Inflammatory macrophage (primary cell): ENCODE measurements around the gene KRTAP12-2.

Experiments used
- DNase-seq, 2 donors: peaks; one replicate each; pipeline ENCODE4 v3.0.0-alpha.2; 2020 to 2022
- total RNA-seq, 18 experiments: gene quantifications; one replicate each; lab custom pipeline; 2026; ENCODE audit warnings: mixed read lengths in 6 of 18, inconsistent platforms in 2 of 18; lab: John Stamatoyannopoulos, UW

Gene KRTAP12-2, protein sequence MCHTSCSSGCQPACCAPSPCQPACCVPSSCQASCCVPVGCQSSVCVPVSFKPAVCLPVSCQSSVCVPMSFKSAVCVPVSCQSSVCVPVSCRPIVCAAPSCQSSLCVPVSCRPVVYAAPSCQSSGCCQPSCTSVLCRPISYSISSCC
- total RNA-seq = 0 to 0.08 (median 0) reads per million in 18 experiments

DNA sequence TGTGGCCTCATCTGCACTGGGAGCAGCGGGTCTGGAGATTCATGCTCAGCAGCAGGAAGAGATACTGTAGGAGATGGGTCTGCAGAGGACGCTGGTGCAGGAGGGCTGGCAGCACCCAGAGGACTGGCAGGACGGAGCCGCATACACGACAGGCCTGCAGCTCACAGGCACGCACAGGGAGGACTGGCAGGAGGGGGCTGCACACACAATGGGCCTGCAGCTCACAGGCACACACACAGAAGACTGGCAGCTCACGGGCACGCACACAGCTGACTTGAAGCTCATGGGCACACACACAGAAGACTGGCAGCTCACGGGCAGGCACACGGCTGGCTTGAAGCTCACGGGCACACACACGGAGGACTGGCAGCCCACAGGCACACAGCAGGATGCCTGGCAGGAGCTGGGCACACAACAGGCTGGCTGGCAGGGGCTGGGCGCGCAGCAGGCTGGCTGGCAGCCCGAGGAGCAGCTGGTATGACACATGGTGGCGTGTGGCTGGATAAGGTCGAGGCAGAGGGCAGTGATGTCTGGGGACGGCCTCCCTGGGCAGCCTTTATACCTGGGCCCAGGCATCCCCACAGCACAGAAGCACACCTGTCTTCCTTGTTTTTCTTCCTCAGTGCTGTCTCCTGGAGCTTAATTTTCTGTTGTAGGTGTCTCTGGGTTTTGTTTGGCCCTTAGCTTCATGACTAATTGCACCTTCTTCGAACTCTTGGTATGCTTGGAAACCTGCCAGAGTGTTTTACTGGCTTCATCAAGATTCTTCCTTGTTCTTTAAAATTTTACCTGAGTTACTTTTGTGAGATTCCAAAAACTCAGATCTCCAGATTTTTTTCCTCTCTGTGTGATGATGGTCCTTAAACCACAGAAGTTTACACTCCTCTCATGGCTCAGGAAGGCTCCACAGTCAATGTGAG lies at the start of gene KRTAP12-2:
KRTAP12-2 (minus strand) TSS at position 527 of the 920 bp plus-strand sequence; CDS start at position 486, 41 bp downstream.
- DNase-seq = no peak

DNA sequence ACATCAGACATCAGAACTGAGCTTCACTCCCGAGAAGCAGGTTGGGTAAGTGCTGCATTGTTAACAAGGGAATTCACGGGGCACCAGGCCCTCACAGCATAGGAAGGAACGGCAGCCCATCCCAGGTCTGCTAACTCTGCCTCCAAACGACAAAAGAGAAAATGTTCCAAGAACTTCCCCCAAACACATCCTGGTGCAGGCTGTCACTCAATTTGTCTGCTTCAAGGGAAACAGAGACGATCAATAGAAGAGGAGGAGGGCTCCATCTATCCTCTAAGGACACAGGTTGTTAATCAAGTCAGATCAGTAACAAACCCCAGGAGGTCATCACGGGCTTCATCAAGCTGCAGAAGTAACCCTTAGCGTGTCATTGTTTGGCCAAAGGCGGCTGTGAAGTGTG lies 48.2 kb upstream of the KRTAP12-2 start:
- no peak for DNase-seq

DNA sequence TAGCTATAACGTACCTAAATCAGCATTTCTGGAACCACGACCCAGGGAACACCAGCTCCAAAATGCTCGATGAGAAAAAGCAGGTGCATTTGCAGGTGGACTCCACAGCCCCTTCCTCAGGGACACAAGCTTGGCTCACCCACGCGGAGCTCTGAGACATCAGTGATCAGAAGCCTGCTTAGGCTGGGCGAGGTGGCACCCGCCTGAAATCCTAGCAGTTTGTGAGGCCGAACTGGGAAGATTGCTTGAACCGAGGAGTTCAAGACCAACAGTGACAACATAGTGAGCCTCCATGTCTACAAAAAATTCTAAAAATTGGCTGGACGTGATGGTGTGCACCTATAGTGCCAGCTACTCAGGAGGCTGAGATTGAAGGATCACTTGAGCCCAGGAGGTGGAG lies 47.1 kb upstream of the KRTAP12-2 start:
- no peak for DNase-seq

DNA sequence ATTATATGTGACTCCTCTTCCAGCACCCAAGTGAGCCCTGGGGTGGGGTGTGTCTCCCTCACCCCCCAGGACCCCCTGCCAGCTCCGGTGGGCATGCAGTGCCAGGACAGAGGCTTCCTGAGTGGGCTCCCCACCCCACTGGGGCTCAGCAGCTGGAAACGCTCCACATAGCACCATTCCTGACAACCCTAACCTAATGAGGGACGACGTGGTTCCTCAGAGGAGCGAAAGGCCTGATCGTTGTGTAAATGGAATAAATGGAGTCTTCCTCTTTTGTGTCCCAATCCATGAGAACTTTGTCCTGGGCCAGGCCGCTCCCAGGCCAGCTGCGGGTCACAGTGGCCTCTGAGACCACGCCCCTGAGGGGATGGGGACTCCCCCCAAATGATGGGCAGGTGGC lies 46.4 kb upstream of the KRTAP12-2 start:
- no peak for DNase-seq

DNA sequence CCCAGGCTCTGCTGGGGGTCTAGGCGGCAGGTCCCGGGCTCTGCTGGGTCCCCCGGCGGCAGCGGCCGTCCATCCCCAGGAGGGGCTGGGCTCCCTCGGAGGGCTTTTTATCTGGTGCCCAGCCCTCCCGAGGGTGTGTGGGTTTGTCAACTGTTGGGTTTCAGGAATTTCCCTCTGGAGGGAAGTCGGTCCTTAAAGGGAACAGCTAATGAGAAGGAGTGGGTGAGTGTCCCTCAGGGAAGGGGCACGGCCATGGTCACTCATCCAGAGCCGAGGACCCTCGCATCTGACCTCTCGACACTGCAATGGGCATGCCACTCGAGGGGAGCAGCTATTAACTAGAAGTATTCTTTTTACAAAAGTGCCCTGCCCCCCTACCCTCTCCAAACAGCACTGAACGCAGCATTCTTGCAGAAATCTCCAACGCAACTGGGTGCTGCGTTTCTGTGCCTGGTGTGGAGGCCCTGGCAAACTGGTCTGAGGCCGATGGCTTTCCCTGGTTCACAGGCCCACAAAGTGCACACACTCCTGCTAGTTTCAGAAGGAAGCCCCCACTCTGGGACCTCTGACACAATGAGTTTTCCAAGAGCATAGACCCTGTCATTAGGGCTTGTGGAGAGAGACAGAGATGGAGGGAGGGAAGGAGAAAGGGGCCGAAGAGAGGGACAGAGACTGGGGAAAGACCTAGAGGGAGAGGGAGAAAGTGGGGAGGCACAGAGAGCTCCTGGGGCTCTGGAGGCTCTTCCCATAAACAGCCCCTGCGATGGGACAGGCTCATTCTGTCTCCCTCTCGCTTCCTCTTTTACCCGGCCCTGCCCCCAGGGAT lies 45.7 kb upstream of the KRTAP12-2 start:
- DNase-seq = no peak

DNA sequence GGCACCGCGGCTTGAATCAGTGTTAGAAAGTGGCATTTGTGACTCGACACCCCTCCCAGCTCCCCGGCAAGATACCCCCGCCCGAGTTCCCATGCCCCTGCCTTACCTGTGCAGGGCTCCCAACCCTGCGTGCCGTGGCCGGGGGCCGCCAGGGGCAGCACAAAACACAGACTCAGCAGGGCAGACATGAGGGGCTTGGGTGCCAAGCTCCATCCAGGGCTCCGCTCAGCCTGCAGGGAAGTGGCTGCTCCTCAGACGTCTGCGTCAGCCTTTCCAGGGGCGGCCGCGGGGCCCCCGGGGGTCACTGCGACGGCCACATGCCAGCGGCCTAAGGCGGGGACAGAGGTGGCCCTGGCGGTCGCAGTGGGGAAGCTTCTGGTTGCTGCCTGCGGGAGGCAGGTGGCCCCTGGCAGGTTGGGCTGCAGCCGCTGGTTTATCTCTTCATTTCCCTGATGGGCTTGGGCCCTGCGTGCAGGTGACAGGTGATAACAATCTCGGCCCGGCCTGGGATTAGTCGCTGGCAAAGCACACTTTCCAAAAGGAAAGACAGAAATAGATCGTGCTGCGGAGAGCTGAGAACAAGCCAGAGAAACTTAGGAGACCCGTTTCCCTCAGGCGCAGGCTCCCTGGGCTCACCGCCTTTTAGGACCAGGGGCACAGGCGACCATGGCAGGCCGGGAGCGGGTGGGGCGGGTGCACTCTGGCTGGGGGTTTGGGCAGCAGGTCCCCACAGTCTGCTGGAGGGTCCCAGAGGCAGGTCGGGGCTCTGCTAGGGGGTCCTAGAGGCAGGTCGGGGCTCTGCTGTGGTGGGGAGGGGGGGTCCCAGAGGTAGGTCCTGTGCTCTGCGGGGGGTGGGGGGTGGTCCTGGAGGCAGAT lies 44.8 kb upstream of the KRTAP12-2 start, which contains the start of gene TSPEAR:
TSPEAR (minus strand) TSS at position 246 of the 876 bp plus-strand sequence; CDS start at position 188, 58 bp downstream.
- DNase-seq = no peak

DNA sequence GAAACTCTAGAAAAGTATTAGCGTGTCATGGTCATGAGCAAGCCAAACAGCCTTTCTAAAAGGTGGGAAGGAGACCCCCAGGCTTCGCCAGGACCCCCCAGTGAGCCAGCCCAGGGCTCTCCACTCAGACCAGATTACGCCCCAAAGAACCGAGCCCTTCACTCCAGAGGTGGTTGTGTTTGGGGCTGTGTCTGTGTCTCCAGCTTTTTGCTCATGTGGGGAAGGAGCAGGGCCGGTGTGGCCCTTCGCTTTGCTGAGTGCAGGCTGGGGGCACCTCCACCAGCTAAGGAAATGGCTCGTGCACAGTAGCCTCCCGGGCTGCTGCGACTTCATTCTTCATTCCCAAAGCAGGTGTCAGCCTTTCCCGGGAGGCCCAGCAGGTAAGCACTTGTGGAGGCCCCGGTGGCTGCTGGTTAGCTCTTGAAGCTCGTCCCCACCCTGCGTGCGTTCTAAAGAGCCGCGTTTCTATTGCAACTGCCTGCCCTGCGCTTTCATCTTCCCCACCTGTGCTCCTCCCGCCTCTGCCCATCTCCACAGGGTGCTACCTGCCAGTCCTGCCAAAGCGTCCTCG lies 44.1 kb upstream of the KRTAP12-2 start:
- no peak for DNase-seq

DNA sequence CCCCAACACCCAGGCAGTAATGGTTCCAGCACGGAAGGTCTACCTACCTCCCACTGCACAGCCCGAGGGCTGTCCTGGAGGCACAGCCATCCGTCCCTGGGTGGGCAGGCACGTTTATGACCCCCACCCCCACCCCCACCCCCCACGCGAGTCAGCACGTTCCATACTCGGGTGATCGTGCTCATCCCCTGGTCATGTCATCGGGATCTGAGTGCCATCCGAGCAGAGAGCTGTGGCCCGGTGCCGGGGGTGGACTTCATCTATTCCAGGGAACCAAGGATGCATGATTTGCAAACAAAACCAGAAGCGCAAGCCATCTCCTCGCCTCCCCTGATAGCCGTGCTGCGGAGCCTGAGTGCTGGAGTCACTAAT lies 43.6 kb upstream of the KRTAP12-2 start:
- DNase-seq = no peak

DNA sequence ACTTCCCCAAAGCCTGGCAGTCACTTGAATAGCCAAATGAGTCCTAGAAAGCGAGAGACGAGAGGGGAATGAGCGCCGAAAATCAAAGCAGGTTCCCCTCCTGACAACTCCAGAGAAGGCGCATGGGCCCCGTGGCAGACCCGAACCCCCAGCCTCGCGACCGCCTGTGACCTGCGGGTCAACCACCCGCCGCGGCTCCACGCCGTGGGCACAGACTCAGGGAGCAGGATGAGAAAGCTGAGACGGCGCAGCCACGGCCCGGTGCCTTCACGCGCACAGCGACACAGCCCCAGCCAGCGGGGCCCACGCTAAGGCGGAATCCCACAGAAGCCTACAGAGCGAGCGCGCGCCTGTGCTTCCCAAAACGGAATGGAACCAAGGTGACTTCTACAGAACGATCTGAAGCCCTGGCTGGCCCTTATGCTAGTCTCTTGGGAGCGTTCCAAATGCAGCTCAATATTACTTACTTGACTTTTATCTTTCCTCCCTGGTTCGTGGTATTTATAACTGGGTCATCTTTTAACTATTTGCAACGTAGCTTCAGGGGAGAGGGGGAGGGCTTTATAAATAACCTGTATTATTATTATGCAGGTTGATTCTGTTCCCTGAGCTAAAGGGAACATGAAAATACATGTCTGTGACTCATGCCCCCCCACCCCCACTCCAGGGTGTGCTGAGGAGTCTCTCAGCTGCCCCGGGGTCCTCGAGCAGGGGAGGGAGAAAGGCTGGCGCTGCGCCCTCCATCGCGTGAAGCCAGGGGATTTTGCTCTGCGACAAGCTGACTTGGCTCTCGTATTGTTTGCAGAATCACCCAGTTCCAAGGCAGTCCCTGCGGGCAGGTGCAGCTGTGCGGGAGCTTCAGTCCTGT lies 42.9 kb upstream of the KRTAP12-2 start:
- peak in 1 of 2 donors; percentile 32 for DNase-seq

DNA sequence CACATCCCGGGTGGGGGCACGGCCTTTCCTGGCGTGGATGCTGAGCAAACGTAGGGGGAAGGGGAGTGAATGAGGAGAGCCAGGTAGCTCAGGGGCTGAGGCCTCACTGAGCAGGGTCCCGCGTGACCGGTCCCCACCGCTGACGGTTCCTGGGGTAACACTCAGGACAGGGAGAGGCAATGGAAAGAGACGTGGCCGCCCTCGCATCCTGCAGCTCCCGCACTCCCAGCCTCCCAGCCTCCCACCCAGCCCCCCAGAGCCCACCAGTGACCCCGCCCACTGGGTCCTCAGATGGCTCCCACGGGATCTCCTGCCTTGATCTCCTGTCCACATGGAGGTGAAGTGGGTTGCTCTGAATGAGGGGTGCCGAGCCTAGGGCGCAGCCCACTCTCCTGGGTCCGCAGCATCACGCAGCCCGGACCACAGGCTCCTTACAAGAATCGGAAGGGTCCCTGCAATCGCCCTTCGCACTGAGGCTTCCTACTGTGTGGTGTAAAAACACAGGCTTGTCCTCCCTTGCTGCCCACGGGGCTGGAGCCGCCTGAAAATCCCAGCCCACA lies 42.2 kb upstream of the KRTAP12-2 start:
- peak; percentile 43 to 72 for DNase-seq

DNA sequence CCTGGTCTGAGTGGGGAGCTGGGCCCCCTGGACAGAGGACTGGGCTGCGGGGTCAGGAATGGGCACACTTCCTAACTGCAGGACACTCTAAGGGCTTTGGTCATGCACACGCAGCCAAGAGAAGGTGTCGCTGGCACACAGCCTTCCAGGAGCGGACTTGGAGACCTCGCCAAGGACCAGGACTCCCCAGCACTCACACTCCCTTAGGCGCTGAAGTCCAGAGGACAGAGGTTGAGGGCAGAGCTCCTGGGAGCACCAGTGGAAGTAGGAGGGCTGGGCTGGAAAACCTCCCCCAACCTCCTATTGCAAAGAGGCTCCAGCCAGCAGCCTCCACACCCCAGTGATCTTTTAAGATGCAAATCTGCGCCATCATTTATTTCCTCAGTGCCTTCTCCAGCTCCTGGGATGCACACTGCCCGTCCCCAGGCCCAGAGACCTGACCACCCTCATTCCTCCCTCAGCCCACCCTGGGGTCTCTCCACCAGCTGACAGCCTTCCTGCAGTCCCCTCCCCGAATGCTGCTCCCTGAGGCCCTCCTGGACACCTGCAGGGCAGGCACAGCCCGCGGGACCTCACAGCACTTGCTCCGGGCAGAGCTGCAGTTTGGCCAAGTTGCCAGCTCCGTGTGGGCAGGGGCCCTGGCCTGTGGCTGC lies 41.6 kb upstream of the KRTAP12-2 start:
- DNase-seq = no peak

DNA sequence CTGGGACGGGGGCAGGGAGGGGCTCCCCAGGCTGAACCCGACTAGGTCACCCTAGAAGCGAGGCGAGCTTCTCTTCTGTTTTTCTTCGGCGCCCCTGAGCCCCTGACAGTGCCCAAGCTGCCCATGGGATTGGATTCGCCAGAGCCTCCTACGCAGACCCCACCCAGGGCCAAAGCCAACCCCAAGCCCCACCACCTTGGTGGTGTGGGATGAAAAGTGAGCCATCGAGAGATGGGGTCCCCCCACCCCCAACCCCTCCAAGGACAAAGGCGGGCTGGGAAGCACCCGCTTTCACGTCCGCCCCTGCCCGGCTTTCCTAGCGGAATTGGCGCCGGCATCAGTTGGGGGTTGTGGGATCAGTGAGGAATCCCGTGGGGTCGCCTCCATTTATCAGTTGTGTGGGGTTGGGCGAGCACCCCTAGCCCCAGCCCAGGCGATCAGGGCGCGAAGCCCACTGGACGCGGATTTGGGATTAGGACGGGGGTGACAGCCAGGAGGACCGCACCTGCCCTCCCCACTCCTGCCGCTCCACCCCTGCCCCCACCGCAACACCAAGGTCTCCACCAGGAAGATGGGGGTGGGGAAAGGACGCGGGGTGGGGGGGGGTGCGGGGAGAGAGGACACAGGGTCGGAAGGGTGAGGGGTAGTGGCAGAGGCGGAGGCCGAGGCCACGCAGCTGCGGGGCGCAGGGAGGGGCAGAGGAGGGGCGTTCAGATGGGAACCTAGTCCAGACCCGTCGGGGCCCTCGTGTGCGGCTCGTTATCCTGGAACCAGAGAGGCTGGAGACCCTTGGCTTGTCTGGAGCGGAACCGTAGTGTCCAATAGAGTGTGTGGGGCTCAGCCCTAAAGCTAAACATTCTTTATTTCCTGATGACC lies 40.2 kb upstream of the KRTAP12-2 start:
- no peak for DNase-seq

DNA sequence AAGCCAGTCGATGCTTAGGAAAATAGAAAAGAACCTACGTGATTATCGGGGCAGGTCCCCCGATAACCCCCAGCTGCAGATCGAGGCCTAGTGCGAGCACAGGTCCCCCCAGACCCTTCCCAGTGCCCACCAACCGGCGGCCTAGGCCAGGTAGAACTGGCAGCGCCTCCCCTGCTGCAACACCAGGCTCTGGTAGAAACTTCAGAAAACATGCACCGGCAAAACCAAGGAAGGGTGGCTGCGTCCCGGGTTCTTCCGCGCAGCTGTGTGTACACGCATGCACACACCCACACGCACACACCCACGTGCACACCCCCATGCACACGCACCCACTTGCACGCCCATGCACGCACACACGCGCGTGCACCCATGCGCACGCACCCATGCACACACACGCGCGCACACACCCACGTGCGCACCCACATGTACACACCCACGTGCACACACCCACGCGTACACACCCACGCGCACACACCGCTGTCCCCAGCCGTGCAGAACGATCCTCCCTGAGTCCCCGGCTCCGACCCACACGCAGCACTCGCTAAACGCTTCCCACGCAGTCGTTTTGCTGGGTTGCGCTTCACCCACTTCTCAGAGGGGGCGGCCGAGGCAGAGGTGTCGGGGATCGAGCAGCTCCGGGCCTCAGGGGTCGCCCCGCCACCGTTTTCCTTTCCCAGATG lies 39.4 kb upstream of the KRTAP12-2 start:
- no peak for DNase-seq

DNA sequence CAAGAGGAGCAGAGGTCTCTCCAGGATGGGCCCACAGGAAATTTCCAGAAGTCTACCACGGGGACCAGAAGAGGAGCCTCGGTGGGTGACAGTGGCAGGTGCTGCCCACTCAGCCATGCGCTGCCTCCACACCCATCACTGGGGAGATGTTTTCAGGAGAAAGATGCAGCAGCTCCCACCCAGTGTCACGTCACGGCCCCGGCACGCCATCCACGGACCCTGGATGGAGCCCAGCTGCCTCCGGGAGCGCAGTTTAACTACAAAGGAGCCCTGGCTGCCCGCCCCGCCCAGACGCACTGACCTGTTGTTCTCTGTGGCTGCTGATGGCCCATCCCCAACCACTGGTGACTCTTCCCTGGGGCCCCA lies 37.9 kb upstream of the KRTAP12-2 start:
- no peak for DNase-seq

DNA sequence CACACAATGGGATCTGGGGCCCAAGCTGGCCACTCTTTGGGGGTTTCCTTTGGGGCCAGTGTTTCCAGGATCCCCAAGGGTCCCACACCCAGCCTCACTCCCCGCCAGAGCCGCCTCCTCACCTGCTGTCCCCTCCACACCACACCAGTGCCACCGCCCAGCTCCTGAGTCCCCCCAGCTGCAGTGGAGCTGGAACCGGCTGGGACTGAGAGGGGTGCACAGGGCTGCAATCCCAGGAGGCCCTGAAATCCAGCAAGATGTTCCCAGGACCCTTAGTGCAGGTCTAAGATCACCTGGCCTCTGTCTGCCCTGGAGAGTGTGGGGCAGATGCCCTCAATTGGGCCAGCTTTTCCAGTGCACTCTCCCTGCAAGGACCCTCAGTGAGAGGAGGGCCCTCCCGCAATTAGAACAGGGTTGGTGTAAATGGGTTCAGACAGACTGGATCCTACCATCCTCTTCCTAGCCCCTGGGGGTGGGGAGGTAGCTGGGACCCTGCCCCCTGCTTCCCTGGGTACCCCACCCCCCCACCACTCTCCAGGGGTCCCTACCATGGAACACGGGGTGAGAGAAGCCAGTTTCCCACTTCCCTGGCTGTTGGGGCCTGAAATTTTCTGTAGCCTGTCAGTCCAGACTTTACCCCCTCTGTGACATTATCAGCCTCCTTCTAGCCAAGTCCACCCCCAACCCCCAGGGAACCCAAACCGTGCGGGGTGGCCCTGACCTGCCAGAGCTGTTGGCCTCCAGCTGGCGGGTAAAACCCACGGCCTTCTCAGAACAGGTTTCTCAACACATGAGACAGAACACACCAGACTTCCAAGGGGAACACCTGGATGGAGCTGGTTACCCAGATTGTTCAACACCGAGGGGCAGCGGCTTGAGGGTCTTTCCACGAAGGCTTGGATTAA lies 37.3 kb upstream of the KRTAP12-2 start:
- DNase-seq = no peak

DNA sequence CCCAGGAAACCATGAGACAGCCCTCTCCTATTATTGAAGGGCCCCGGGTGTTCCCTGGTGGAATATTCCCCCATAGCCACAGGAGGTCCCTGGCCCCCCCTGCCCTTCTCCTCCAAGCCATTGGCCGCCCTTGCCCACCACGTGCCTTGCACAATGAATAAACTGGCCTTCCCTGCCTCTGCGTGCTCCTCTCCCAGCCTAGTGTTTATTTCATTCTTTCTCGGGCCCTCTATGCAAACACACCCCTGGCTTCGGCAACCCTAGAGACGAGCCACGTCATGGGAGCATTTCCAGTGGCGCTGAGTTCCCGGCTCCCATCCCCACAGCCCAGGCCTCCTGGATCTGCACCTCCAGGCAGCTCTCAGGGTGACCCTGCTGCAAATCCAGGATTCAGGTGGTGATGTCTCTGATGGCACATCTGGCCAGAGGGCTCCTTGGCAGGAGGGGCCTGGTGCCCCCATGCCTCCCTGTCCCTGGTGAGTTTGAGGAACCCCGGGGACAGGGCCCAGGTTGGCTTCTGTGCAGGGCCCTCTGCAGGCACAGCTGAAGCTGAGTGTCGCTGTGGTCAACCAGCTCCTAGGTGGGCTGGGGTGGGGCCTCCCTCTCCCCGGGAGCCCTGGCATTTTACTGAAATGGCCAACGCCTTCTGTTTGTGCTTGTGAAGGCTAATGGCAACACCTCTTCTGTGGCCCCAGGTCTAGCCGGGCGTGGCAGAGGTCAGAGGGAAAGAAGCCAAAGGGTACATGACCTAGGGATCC lies 36.4 kb upstream of the KRTAP12-2 start:
- no peak for DNase-seq
